Progenitor cell of endocrine pancreas (in vitro differentiated cells): ENCODE results near the gene MTUS2. TPM values are rescaled to one million over a fixed set of nuclear protein-coding genes. Genes with fewer than 3 reads are reported as not detected.

ENCODE experiments used
- DNase-seq: peaks from one replicate; pipeline ENCODE4 v3.0.0; 2021; ENCODE audit warnings: low spot score; ENCODE audit not compliant: unreplicated experiment
- H3K27ac Mint-ChIP-seq: 2 replicates; pipeline ENCODE4 v1.8.0; 2021; ENCODE audit warnings: mild to moderate bottlenecking, moderate library complexity, mixed read lengths
- H3K27me3 Mint-ChIP-seq: 2 replicates; pipeline ENCODE4 v1.8.0; 2021; ENCODE audit warnings: mixed read lengths
- H3K36me3 Mint-ChIP-seq: 2 replicates; pipeline ENCODE4 v1.8.0; 2022; ENCODE audit warnings: mixed read lengths; ENCODE audit not compliant: insufficient read depth
- H3K4me1 Mint-ChIP-seq: 2 replicates; pipeline ENCODE4 v1.8.0; 2021; ENCODE audit warnings: low read depth, mixed read lengths
- H3K4me3 Mint-ChIP-seq: 2 replicates; pipeline ENCODE4 v1.8.0; 2021; ENCODE audit warnings: low read depth, mild to moderate bottlenecking, moderate library complexity, mixed read lengths
- H3K9me3 Mint-ChIP-seq: 2 replicates; pipeline ENCODE4 v1.8.0; 2021; ENCODE audit warnings: low read depth, mixed read lengths
- total RNA-seq: library from RNA; stranded (reverse); gene quantifications from 2 replicates; pipeline ENCODE4 v1.2.1, GENCODE V29; 2021
- TF ChIP-seq, protein P1 (sequence below): fragments of 200-600 bp; sonication (generic); IDR thresholded peaks from one replicate; pipeline ENCODE4 v1.5.0; 2021; ENCODE audit warnings: antibody characterized with exemption, mild to moderate bottlenecking; ENCODE audit not compliant: unreplicated experiment

The MTUS2 gene
- total RNA-seq, 1 donor from 2014 or later: 9.3 TPM

DNA sequence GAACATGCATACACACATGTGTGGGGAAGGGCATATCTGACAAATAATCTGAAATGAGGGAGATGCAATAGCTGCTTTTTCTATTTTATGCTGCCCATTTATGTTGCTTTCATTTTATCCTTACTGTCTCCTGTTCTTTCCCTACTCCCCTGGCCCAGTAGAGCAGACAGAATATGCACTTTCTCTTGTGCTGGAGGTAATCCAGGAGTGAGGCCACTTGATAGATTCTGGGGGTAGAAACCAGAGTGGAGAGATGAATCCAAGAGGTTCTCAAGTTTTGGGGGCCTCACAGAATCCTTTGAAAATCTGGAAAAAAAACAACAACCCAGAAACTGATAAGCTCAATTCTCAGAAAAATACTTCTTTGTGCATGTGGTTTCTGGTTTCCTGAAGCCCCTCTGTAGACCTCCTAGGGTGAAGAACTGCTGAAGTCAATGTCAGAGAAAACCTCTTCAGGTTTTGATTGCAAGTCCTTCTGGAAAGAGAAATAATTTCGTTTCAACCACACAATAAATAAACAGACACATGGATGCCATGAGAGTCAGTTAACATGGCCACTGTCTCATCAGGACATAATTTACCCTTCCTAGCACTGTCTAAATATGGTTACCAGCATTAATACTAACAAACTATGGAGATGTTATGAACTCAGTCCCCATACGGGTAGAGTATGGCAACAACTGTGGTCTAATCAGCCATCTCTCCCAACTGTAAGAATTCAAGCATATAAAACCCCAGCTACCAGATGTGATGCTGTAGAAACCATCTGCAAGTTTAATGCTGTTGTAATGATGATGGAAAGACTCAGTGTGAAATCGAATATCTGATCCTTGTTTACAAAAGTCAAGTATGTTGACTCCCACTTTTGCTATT, 419.8 kb downstream of the MTUS2 start:
- TF ChIP-seq, protein P1, sequence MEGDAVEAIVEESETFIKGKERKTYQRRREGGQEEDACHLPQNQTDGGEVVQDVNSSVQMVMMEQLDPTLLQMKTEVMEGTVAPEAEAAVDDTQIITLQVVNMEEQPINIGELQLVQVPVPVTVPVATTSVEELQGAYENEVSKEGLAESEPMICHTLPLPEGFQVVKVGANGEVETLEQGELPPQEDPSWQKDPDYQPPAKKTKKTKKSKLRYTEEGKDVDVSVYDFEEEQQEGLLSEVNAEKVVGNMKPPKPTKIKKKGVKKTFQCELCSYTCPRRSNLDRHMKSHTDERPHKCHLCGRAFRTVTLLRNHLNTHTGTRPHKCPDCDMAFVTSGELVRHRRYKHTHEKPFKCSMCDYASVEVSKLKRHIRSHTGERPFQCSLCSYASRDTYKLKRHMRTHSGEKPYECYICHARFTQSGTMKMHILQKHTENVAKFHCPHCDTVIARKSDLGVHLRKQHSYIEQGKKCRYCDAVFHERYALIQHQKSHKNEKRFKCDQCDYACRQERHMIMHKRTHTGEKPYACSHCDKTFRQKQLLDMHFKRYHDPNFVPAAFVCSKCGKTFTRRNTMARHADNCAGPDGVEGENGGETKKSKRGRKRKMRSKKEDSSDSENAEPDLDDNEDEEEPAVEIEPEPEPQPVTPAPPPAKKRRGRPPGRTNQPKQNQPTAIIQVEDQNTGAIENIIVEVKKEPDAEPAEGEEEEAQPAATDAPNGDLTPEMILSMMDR: no peak
- Mint-ChIP-seq H3K27ac (no peak overlapping the region), H3K4me3 (no peak overlapping the region), H3K4me1 (no peaks in the 10 kb centered on the region), H3K9me3 (peaks cover 19% of the 10 kb centered on the region), H3K27me3 (no peaks in the 10 kb centered on the region), H3K36me3 (peaks cover 3% of the 10 kb centered on the region)
- no peak for DNase-seq

- H3K27me3 Mint-ChIP-seq: no peaks in the 10 kb centered on the region
- H3K36me3 Mint-ChIP-seq: no peaks in the 10 kb centered on the region
- H3K27ac Mint-ChIP-seq: no peak overlapping the region
- TF ChIP-seq, protein P1: no peak
- H3K9me3 Mint-ChIP-seq: peaks cover 2% of the 10 kb centered on the region
- no peak overlapping the region for H3K4me3 Mint-ChIP-seq
- H3K4me1 Mint-ChIP-seq: peaks cover 12% of the 10 kb centered on the region
- no peak for DNase-seq
These were observed 434.7 kb downstream of the MTUS2 start for GRCh38 chr13:29254626-29255370.

GRCh38 chr13:29255567-29255966, 435.4 kb downstream of the MTUS2 start:
- peaks cover 12% of the 10 kb centered on the region for H3K4me1 Mint-ChIP-seq
- no peak for DNase-seq
- no peaks in the 10 kb centered on the region for H3K36me3 Mint-ChIP-seq
- H3K4me3 Mint-ChIP-seq: no peak overlapping the region
- no peaks in the 10 kb centered on the region for H3K27me3 Mint-ChIP-seq
- H3K9me3 Mint-ChIP-seq: peaks cover 2% of the 10 kb centered on the region
- TF ChIP-seq, protein P1: no peak
- no peak overlapping the region for H3K27ac Mint-ChIP-seq

DNA sequence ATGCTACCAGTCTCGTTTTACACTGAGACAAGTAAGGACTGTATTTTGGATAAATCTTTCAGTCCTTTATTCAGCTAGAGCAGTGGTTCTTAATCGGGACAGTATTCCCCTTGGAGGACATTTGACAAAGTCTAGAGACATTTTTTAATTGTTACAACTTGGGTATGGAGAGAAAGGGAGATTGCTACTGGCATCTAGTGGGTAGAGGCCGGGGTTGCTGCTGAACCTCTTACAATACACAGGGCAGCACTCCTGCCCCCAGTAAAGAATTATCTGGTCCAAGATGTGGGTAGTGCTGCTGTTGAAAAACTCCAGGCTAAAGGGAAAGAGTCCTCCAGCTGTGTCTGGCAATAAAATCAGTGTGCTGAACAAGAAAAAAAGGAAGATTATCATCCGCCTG, 440.5 kb downstream of the MTUS2 start:
- DNase-seq: no peak
- Mint-ChIP-seq H3K27me3 (no peaks in the 10 kb centered on the region), H3K36me3 (no peaks in the 10 kb centered on the region), H3K27ac (no peak overlapping the region), H3K4me3 (no peak overlapping the region), H3K9me3 (peaks cover 17% of the 10 kb centered on the region), H3K4me1 (peaks cover 5% of the 10 kb centered on the region)
- TF ChIP-seq, protein P1: no peak

DNA sequence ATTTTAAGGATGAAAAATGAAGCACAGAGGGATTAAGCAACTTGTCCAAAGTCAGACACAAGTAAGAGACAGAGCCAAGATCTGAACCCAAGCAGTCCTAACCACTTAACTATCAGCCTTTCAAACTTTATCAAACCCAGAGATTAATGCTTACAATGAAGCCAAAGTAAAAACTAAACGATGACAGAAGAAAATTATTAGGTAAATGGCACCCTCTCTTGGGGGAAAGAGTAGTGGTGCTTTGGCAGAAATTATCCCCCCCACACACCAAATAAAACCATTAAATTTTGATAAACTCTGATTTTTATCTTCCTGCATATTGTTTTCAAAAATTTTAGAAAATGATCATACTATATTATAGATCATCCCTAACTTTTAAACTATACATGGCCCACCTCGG, 446.1 kb downstream of the MTUS2 start:
- H3K4me3 Mint-ChIP-seq: no peak overlapping the region
- DNase-seq: no peak
- peaks cover 6% of the 10 kb centered on the region for H3K27me3 Mint-ChIP-seq
- H3K9me3 Mint-ChIP-seq: peaks cover 14% of the 10 kb centered on the region
- TF ChIP-seq, protein P1: no peak
- H3K4me1 Mint-ChIP-seq: peaks cover 2% of the 10 kb centered on the region
- no peaks in the 10 kb centered on the region for H3K36me3 Mint-ChIP-seq
- no peak overlapping the region for H3K27ac Mint-ChIP-seq
